GM12891 (cell line): ENCODE measurements around the gene TTC4.

ENCODE experiments used
- PAX5 ChIP-seq: IDR thresholded peaks from 2 replicates; pipeline ENCODE4 v1.6.1; 2011; ENCODE audit warnings: low read length, moderate library complexity, mild to moderate bottlenecking; ENCODE audit not compliant: insufficient read depth, severe bottlenecking
- POLR2A ChIP-seq: IDR thresholded peaks from 2 replicates; pipeline ENCODE4 v1.6.1; 2011; ENCODE audit warnings: low read depth, low read length, control low read depth
- POLR2AphosphoS5 ChIP-seq: IDR thresholded peaks from 2 replicates; pipeline ENCODE4 v1.6.1; 2011; ENCODE audit warnings: low read depth, low read length, control low read depth
- POU2F2 ChIP-seq: IDR thresholded peaks from 2 replicates; pipeline ENCODE4 v1.6.1; 2011; ENCODE audit warnings: low read depth, mild to moderate bottlenecking, control low read depth, low read length, moderate library complexity
- SPI1 ChIP-seq: IDR thresholded peaks from 2 replicates; pipeline ENCODE4 v1.6.1; 2011; ENCODE audit warnings: low read depth, low read length, control low read depth
- TAF1 ChIP-seq: IDR thresholded peaks from 2 replicates; pipeline ENCODE4 v1.6.1; 2011; ENCODE audit warnings: low read depth, low read length, control low read depth

DNA sequence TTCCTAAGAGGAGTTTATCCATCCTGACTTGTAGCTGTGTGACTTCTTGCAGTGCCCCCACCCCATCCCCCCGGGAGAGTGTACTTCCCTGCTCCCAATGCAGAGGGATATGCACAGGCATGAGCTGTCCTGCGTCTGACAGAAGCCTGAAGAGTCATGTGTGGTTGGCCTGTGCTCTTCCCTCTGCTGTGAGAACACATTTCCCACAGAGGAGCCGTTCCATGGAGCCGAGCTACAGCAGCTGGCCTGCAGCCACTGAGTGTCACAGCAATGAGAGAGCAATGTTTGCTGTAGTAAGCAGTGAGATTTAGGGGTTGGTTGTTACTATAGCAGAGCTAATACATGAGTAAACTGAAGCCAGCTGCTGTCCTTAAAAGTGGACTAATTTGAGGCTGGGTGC, 26.6 kb downstream of the TTC4 start:
- no peak for TF ChIP-seq POLR2A
- TF ChIP-seq POLR2AphosphoS5, result no peak
- no peak for TF ChIP-seq PAX5
- TF ChIP-seq TAF1, result no peak
- no peak for TF ChIP-seq SPI1
- TF ChIP-seq POU2F2, result no peak
